ENCODE data around the gene LRTM2. TPM values are rescaled to one million over a fixed set of nuclear protein-coding genes. Genes with fewer than 3 reads are reported as not detected.

The LRTM2 gene
- total RNA-seq, 1 donor from 2014 or later, result not detected

- Histone ChIP-seq H3K27ac (no peak overlapping the region), H3K4me3 (no peak overlapping the region), H3K9me3 (no peaks in the 10 kb centered on the region), H3K27me3 (no peaks in the 10 kb centered on the region), H3K36me3 (peaks cover 28% of the 10 kb centered on the region), H3K4me1 (peaks cover 16% of the 10 kb centered on the region)
- intact Hi-C loops (cut with DNase I), result no loop called here
- ATAC-seq, result no peak
- DNase-seq, result no peak
- no peak for TF ChIP-seq CTCF (IDR thresholded peaks at IDR 0.05)
Observed at GRCh38 chr12:1779783-1780182, 40.6 kb upstream of the LRTM2 start.

- intact Hi-C loops (cut with DNase I), result no loop called here
- no peak for DNase-seq
- Histone ChIP-seq H3K27ac (no peak overlapping the region), H3K36me3 (peaks cover 48% of the 10 kb centered on the region), H3K9me3 (no peaks in the 10 kb centered on the region), H3K4me1 (peaks cover 16% of the 10 kb centered on the region), H3K27me3 (no peaks in the 10 kb centered on the region), H3K4me3 (no peak overlapping the region)
- TF ChIP-seq CTCF (IDR thresholded peaks at IDR 0.05), result no peak
- ATAC-seq, result peak; percentile 74
Observed at GRCh38 chr12:1781772-1782171, 38.6 kb upstream of the LRTM2 start.

- ATAC-seq, result no peak
- Histone ChIP-seq H3K27me3 (no peaks in the 10 kb centered on the region), H3K27ac (no peak overlapping the region), H3K4me3 (no peak overlapping the region), H3K4me1 (peaks cover 16% of the 10 kb centered on the region), H3K9me3 (no peaks in the 10 kb centered on the region), H3K36me3 (peaks cover 49% of the 10 kb centered on the region)
- DNase-seq, result no peak
- no peak for TF ChIP-seq CTCF (IDR thresholded peaks at IDR 0.05)
- intact Hi-C loops (cut with DNase I), result no loop called here
Observed at GRCh38 chr12:1782215-1782614, 38.1 kb upstream of the LRTM2 start.

GRCh38 chr12:1787714-1788113 is 32.7 kb upstream of the LRTM2 start:
- Histone ChIP-seq H3K36me3 (peaks cover 35% of the 10 kb centered on the region), H3K27ac (no peak overlapping the region)
- intact Hi-C loops (cut with DNase I), result no loop called here

GRCh38 chr12:1790444-1790843 is 29.9 kb upstream of the LRTM2 start:
- TF ChIP-seq CTCF (IDR thresholded peaks at IDR 0.05), result no peak
- DNase-seq, result no peak
- Histone ChIP-seq H3K4me3 (no peak overlapping the region), H3K27ac (no peak overlapping the region), H3K9me3 (no peaks in the 10 kb centered on the region), H3K36me3 (peaks cover 15% of the 10 kb centered on the region), H3K27me3 (no peaks in the 10 kb centered on the region), H3K4me1 (peaks cover 6% of the 10 kb centered on the region)
- intact Hi-C loops (cut with DNase I), result loop anchor here (5.0 kb wide), 1 partner anchor 138 kb away; no protein-coding TSS in a partner anchor
- no peak for ATAC-seq

More at GRCh38 chr12:1787714-1788113, 32.7 kb upstream of the LRTM2 start:
- no peak for DNase-seq
- no peak for ATAC-seq
- no peak for TF ChIP-seq CTCF (IDR thresholded peaks at IDR 0.05)
- H3K4me3 ChIP-seq, result no peak overlapping the region
- no peaks in the 10 kb centered on the region for H3K4me1 ChIP-seq
- H3K27me3 ChIP-seq, result no peaks in the 10 kb centered on the region
- no peaks in the 10 kb centered on the region for H3K9me3 ChIP-seq
